Muscle of arm (tissue), 12 donors: ENCODE results near the gene KDM2A. TPM values are rescaled to one million over a fixed set of nuclear protein-coding genes. Genes with fewer than 3 reads are reported as not detected.
"Not testable (repeated sequence)": the region's sequence is repeated elsewhere in the genome, so short reads cannot be mapped to it uniquely, and the experiment has no call there.

ENCODE experiments used
- DNase-seq: peaks from one replicate; pipeline ENCODE4 v3.0.0-alpha.2; 2013
- polyA plus RNA-seq, 12 donors: library from polyadenylated mRNA; unstranded; fragments of 120-200 nt; gene quantifications; one replicate each; pipeline ENCODE4 v1.2.1, GENCODE V29; 2013; ENCODE audit not compliant: insufficient read length in 12 of 12

KDM2A gene
- polyA plus RNA-seq, 12 donors, result 51.7 to 115 (median 57.1) TPM

- DNase-seq, result no peak
Observed at GRCh38 chr11:67260406-67260805, 141.3 kb downstream of the KDM2A start.

GRCh38 chr11:67260885-67261639 is 142.0 kb downstream of the KDM2A start:
- not testable (repeated sequence) for DNase-seq

- no peak for DNase-seq
Observed at GRCh38 chr11:67261640-67261945, 142.5 kb downstream of the KDM2A start.

GRCh38 chr11:67261946-67262681 is 143.1 kb downstream of the KDM2A start:
- DNase-seq, result no peak

GRCh38 chr11:67262731-67263675 is 143.9 kb downstream of the KDM2A start:
- DNase-seq, result peak; percentile 70

- DNase-seq, result no peak
Observed at GRCh38 chr11:67264260-67264659, 145.2 kb downstream of the KDM2A start.

- DNase-seq, result no peak
Observed at GRCh38 chr11:67264877-67265632, 146.0 kb downstream of the KDM2A start.

- peak; percentile 72 for DNase-seq
Observed at GRCh38 chr11:67265633-67266448, 146.8 kb downstream of the KDM2A start.

- DNase-seq, result no peak
Observed at GRCh38 chr11:67266449-67267187, 147.6 kb downstream of the KDM2A start, which contains the start of gene GRK2. GRK2 (plus strand) TSS chr11:67266473; CDS start chr11:67266700, 227 bp downstream.

GRCh38 chr11:67267188-67268080 is 148.4 kb downstream of the KDM2A start:
- DNase-seq, result no peak

- no peak for DNase-seq
Observed at GRCh38 chr11:67268081-67268961, 149.3 kb downstream of the KDM2A start.

- DNase-seq, result no peak
Observed at GRCh38 chr11:67268962-67269268, 149.9 kb downstream of the KDM2A start.

GRCh38 chr11:67269401-67270255 is 150.6 kb downstream of the KDM2A start:
- DNase-seq, result no peak

- peak; percentile 60 for DNase-seq
Observed at GRCh38 chr11:67270256-67271204, 151.5 kb downstream of the KDM2A start.

- DNase-seq, result no peak
Observed at GRCh38 chr11:67271205-67271540, 152.1 kb downstream of the KDM2A start.
